GM23248 (cell line): ENCODE results near the gene CDK14.

ENCODE experiments used
- EZH2 ChIP-seq: fragments of 200-600 bp; sonication (generic); IDR thresholded peaks from 2 replicates; pipeline ENCODE4 v1.6.1; 2018; ENCODE audit warnings: antibody characterized with exemption, mild to moderate bottlenecking; ENCODE audit not compliant: insufficient read depth, poor library complexity, severe bottlenecking
- EZH2phosphoT487 ChIP-seq: fragments of 200-600 bp; sonication (generic); IDR thresholded peaks from 2 replicates; pipeline ENCODE4 v1.6.1; 2018; ENCODE audit warnings: antibody characterized with exemption, moderate library complexity, mild to moderate bottlenecking, low read depth; ENCODE audit not compliant: insufficient read depth

- TF ChIP-seq EZH2phosphoT487 (no peak), EZH2 (no peak)
Observed at GRCh38 chr7:90721869-90722431, 125.8 kb downstream of the CDK14 start.
